ENCODE results near the gene ASB7.

Gene ASB7

GRCh38 chr15:100642213-100642949, 40.0 kb downstream of the ASB7 start:
- intact Hi-C loops (cut with DNase I), result no loop called here
- no peak for DNase-seq

GRCh38 chr15:100642950-100643338, 40.6 kb downstream of the ASB7 start:
- intact Hi-C loops (cut with DNase I), result no loop called here
- DNase-seq, result no peak

GRCh38 chr15:100645671-100646070, 43.3 kb downstream of the ASB7 start:
- intact Hi-C loops (cut with DNase I), result no loop called here
- DNase-seq, result no peak

GRCh38 chr15:100648951-100649350, 46.6 kb downstream of the ASB7 start:
- no peak for DNase-seq
- intact Hi-C loops (cut with DNase I), result no loop called here

GRCh38 chr15:100650685-100651084, 48.3 kb downstream of the ASB7 start:
- intact Hi-C loops (cut with DNase I), result no loop called here
- DNase-seq, result no peak

GRCh38 chr15:100651253-100651652, 48.9 kb downstream of the ASB7 start:
- intact Hi-C loops (cut with DNase I), result no loop called here

GRCh38 chr15:100652116-100652515, 49.7 kb downstream of the ASB7 start:
- intact Hi-C loops (cut with DNase I), result no loop called here
- DNase-seq, result no peak

More at GRCh38 chr15:100651253-100651652, 48.9 kb downstream of the ASB7 start:
- DNase-seq, result no peak

GRCh38 chr15:100653608-100654007, 51.2 kb downstream of the ASB7 start:
- no peak for DNase-seq
- intact Hi-C loops (cut with DNase I), result no loop called here

- DNase-seq, result peak in 1 of 10 donors; percentile 82
- intact Hi-C loops (cut with DNase I), result no loop called here
Measured at GRCh38 chr15:100658895-100659294, 56.5 kb downstream of the ASB7 start.

GRCh38 chr15:100661156-100661555, 58.8 kb downstream of the ASB7 start:
- intact Hi-C loops (cut with DNase I), result no loop called here

GRCh38 chr15:100663086-100663914, 60.9 kb downstream of the ASB7 start:
- no peak for DNase-seq
- intact Hi-C loops (cut with DNase I), result no loop called here

More at GRCh38 chr15:100661156-100661555, 58.8 kb downstream of the ASB7 start:
- no peak for DNase-seq

- intact Hi-C loops (cut with DNase I), result no loop called here
- DNase-seq, result no peak
Measured at GRCh38 chr15:100663915-100664281, 61.5 kb downstream of the ASB7 start.

- no peak for DNase-seq
- intact Hi-C loops (cut with DNase I), result no loop called here
Measured at GRCh38 chr15:100665570-100665969, 63.2 kb downstream of the ASB7 start.

- intact Hi-C loops (cut with DNase I), result no loop called here
- DNase-seq, result no peak
Measured at GRCh38 chr15:100667405-100668347, 65.3 kb downstream of the ASB7 start.

- DNase-seq, result no peak
- intact Hi-C loops (cut with DNase I), result no loop called here
Measured at GRCh38 chr15:100668348-100668745, 66.0 kb downstream of the ASB7 start.

GRCh38 chr15:100669260-100669659, 66.9 kb downstream of the ASB7 start:
- intact Hi-C loops (cut with DNase I), result no loop called here
- peak in 1 of 10 donors; percentile 74 for DNase-seq

GRCh38 chr15:100670505-100671021, 68.2 kb downstream of the ASB7 start:
- intact Hi-C loops (cut with DNase I), result no loop called here
- DNase-seq, result peak in 1 of 10 donors; percentile 44

GRCh38 chr15:100671124-100671680, 68.8 kb downstream of the ASB7 start:
- intact Hi-C loops (cut with DNase I), result no loop called here
- DNase-seq, result peak in 1 of 10 donors; percentile 63

GRCh38 chr15:100671858-100672543, 69.6 kb downstream of the ASB7 start:
- intact Hi-C loops (cut with DNase I), result loop anchor here (2.0 kb wide), 1 partner anchor 335 kb away; no protein-coding TSS in a partner anchor
- DNase-seq, result peak in 1 of 10 donors; percentile 73

All from posterior cingulate gyrus (tissue), 11 donors.